GM12878 (cell line): ENCODE data around the gene SRSF11. TPM values are rescaled to one million over a fixed set of nuclear protein-coding genes. Genes with fewer than 3 reads are reported as not detected.

Experiments
- ATAC-seq: fragments of 200-7000 bp; cut with Tn5 transposase; 3 replicates; pipeline ENCODE4 v1.9.1; 2020; ENCODE audit warnings: mild to moderate bottlenecking, moderate library complexity
- BruUV-seq: library from RNA; stranded (reverse); fragments of 400-500 nt; replicated peaks from 2 replicates; lab custom pipeline; 2021; lab: Mats Ljungman, UMichigan
- CTCF ChIA-PET: fragments of 300-600 bp; sonication (Branson Sonifier 250); formaldehyde crosslinking; extraction: SDS; loops from one replicate; lab custom pipeline; 2021; ENCODE audit warnings: inconsistent platforms; lab: Yijun Ruan, JAX
- POLR2A ChIA-PET: fragments of 350-600 bp; formaldehyde crosslinking; extraction: SDS; loops from one replicate; lab custom pipeline; 2021; ENCODE audit warnings: inconsistent platforms; lab: Charles Lee
- RAD21 ChIA-PET: fragments of 300-600 bp; sonication (Branson Sonifier 250); formaldehyde crosslinking; loops from one replicate; lab custom pipeline; 2023; ENCODE audit warnings: antibody characterized with exemption; ENCODE audit not compliant: unreplicated experiment; lab: Charles Lee
- SMC1A ChIA-PET: fragments of 300-600 bp; sonication (Branson Sonifier 250); formaldehyde crosslinking; loops from one replicate; lab custom pipeline; 2023; ENCODE audit not compliant: unreplicated experiment, uncharacterized antibody; lab: Charles Lee
- DNase-seq: peaks from one replicate; pipeline ENCODE4 v3.0.0-alpha.2; 2011; ENCODE audit warnings: low read depth, low spot score
- FAIRE-seq: peaks from 3 replicates; lab custom pipeline; 2011; peaks lifted over from hg19 to GRCh38; lab: Jason Lieb, UNC
- H2AFZ ChIP-seq: 2 replicates; pipeline ENCODE4 v1.6.0; 2011; ENCODE audit warnings: low read depth, low read length, control low read depth; ENCODE audit not compliant: control insufficient read depth
- H3K27ac ChIP-seq: 2 replicates; pipeline ENCODE4 v1.5.1; 2011; ENCODE audit warnings: control low read depth; ENCODE audit not compliant: control insufficient read depth, insufficient read depth
- H3K27me3 ChIP-seq, 2 experiments: replicated peaks in 1 of 2; 2 replicates each; pipeline versions ENCODE4 v1.6.0 to v1.6.1; 2011; ENCODE audit warnings: low read length in 1 of 2; ENCODE audit not compliant: control insufficient read depth in 2 of 2, insufficient read depth in 2 of 2
- H3K36me3 ChIP-seq, 2 experiments: 2 replicates each; pipeline ENCODE4 v1.5.1; 2011; ENCODE audit warnings: low read length in 1 of 2; ENCODE audit not compliant: control insufficient read depth in 2 of 2, insufficient read depth in 2 of 2
- H3K4me1 ChIP-seq: 2 replicates; pipeline ENCODE4 v1.6.1; 2011; ENCODE audit warnings: mild to moderate bottlenecking, low read length, moderate library complexity, mixed read lengths; ENCODE audit not compliant: control insufficient read depth, insufficient read depth
- H3K4me2 ChIP-seq: 2 replicates; pipeline ENCODE4 v1.6.0; 2011; ENCODE audit warnings: control low read depth; ENCODE audit not compliant: control insufficient read depth, insufficient read depth
- H3K4me3 ChIP-seq: fragments of 200-600 bp; sonication (generic); 2 replicates; pipeline ENCODE4 v1.5.1; 2016
- H3K79me2 ChIP-seq: 2 replicates; pipeline ENCODE4 v1.6.0; 2011; ENCODE audit warnings: low read length; ENCODE audit not compliant: control insufficient read depth, insufficient read depth
- H3K9ac ChIP-seq: 2 replicates; pipeline ENCODE4 v1.8.0; 2011; ENCODE audit warnings: low read length, control low read depth, mixed read lengths; ENCODE audit not compliant: control insufficient read depth, insufficient read depth
- H3K9me3 ChIP-seq: replicated peaks from 3 replicates; pipeline ENCODE4 v1.5.1; 2011; ENCODE audit warnings: mild to moderate bottlenecking, low read length; ENCODE audit not compliant: control insufficient read depth, insufficient read depth
- H4K20me1 ChIP-seq: 2 replicates; pipeline ENCODE4 v1.6.0; 2011; ENCODE audit not compliant: control insufficient read depth, insufficient read depth
- ATF3 ChIP-seq: IDR thresholded peaks from 2 replicates; pipeline ENCODE4 v1.6.1; 2011; ENCODE audit warnings: low read depth, mild to moderate bottlenecking, low read length, moderate library complexity, borderline replicate concordance; ENCODE audit errors: extremely low read depth
- ATF7 ChIP-seq: fragments of 450-650 bp; IDR thresholded peaks from 2 replicates; pipeline ENCODE4 v1.6.1; 2016; ENCODE audit warnings: low read depth, mild to moderate bottlenecking
- CHD2 ChIP-seq: IDR thresholded peaks from 2 replicates; pipeline ENCODE4 v1.6.1; 2011; ENCODE audit warnings: low read depth, low read length, improper control_type of control experiment, borderline replicate concordance
- IKZF1 ChIP-seq: fragments of 450-650 bp; conservative IDR thresholded peaks from 2 replicates; pipeline ENCODE4 v1.6.1; 2017; ENCODE audit warnings: antibody characterized with exemption, mild to moderate bottlenecking
- IKZF2 ChIP-seq, 2 experiments: fragments of 450-650 bp; IDR thresholded peaks; 2 replicates each; pipeline ENCODE4 v1.6.1; 2017; ENCODE audit warnings: mild to moderate bottlenecking in 2 of 2, moderate library complexity in 2 of 2
- JUNB ChIP-seq: IDR thresholded peaks from 2 replicates; pipeline ENCODE4 v1.6.1; 2016; ENCODE audit warnings: antibody characterized with exemption, mild to moderate bottlenecking
- MTA2 ChIP-seq: fragments of 450-650 bp; IDR thresholded peaks from 2 replicates; pipeline ENCODE4 v1.6.1; 2016; ENCODE audit warnings: low read depth, mild to moderate bottlenecking, moderate library complexity
- RBBP5 ChIP-seq: fragments of 200-600 bp; sonication (generic); conservative IDR thresholded peaks from 2 replicates; pipeline ENCODE4 v1.6.1; 2016
- RUNX3 ChIP-seq: IDR thresholded peaks from 2 replicates; pipeline ENCODE4 v1.6.1; 2012; ENCODE audit warnings: low read length, inconsistent platforms
- SPI1 ChIP-seq: IDR thresholded peaks from 2 replicates; pipeline ENCODE4 v1.6.1; 2011; ENCODE audit warnings: low read depth, mild to moderate bottlenecking, low read length, moderate library complexity, borderline replicate concordance; ENCODE audit not compliant: insufficient read depth
- ZNF274 ChIP-seq: IDR thresholded peaks from one replicate; pipeline ENCODE4 v1.8.0; 2011; ENCODE audit not compliant: insufficient read length, insufficient read depth
- WGBS: methylation state at CpG from one replicate; pipeline ENCODE4 v1.1.6; 2016; ENCODE audit warnings: low lambda C conversion rate; ENCODE audit not compliant: insufficient replicate concordance, insufficient coverage; ENCODE audit errors: missing lambda C conversion rate; 5-methylcytosine and 5-hydroxymethylcytosine counted together
- in situ Hi-C: fragments of 300-500 bp; cut with MboI; formaldehyde crosslinking; loops from 9 replicates; pipeline ENCODE4 v1.14.3; 2018; ENCODE audit warnings: mixed read lengths
- intact Hi-C: fragments of 100-400 bp; cut with micrococcal nuclease; formaldehyde crosslinking; loops from one replicate; pipeline ENCODE4 v1.14.2; 2022; ENCODE audit not compliant: unreplicated experiment
- polyA plus RNA-seq, 11 experiments: library from polyadenylated mRNA; depleted of rRNA in 4 of 11; unstranded in 6 of 11; stranded (reverse) in 5 of 11; fragments of >200 nt; fragmentation: Nextera tagmentation in 4 of 11; fragmentation: Illumina TruSeq in 1 of 11; extraction: Ambion mirVana in 4 of 11; extraction: Trizol in 1 of 11; gene quantifications; 1 replicate in 1 of 11; 2 replicates in 10 of 11; pipeline versions ENCODE4 v1.2.1 to v1.2.3, GENCODE V29; 2011 to 2016; ENCODE audit warnings: inconsistent platforms in 2 of 11, missing spikeins in 2 of 11, low read depth in 1 of 11
- total RNA-seq, 4 experiments: library from RNA; depleted of rRNA in 3 of 4; stranded (reverse); fragments of >200 nt in 3 of 4; fragmentation: Illumina TruSeq in 1 of 4; extraction: Trizol in 1 of 4; gene quantifications; 2 replicates each; pipeline versions ENCODE4 v1.2.1 to v1.2.3, GENCODE V29; 2013 to 2021
- TF ChIP-seq, protein P1 (sequence below): fragments of 450-650 bp; IDR thresholded peaks from 2 replicates; pipeline ENCODE4 v1.6.1; 2017; ENCODE audit warnings: low read depth, mild to moderate bottlenecking, moderate library complexity
- TF ChIP-seq, protein P2 (sequence below): fragments of 150-350 bp; IDR thresholded peaks from 2 replicates; pipeline ENCODE4 v1.6.1; 2016; ENCODE audit warnings: low read depth, low read length
- TF ChIP-seq, protein P3 (sequence below), 3 experiments: IDR thresholded peaks in 2 of 3; conservative IDR thresholded peaks in 1 of 3; 2 replicates each; pipeline ENCODE4 v1.5.1; 2011; ENCODE audit warnings: low read depth in 3 of 3, low read length in 3 of 3, mild to moderate bottlenecking in 3 of 3, control low read depth in 2 of 3, moderate library complexity in 2 of 3, inconsistent platforms in 1 of 3, mixed read lengths in 1 of 3; ENCODE audit not compliant: control insufficient read depth in 2 of 3, insufficient read depth in 1 of 3; ENCODE audit errors: extremely low read depth in 1 of 3

SRSF11 gene
- total and polyA plus RNA-seq, 10 of the 15 experiments (the other 5 are each of a cell fraction or from before 2014, with no cell fraction given): 83.0 to 424 (median 207) TPM

- no TSS peak for BruUV-seq
- Histone ChIP-seq H3K27me3 (no peaks in the 10 kb centered on the region), H3K79me2 (peaks cover 84% of the 10 kb centered on the region), H3K9ac (no peak overlapping the region), H3K4me2 (peak overlapping the region; percentile 61), H3K4me1 (peaks cover 4% of the 10 kb centered on the region; the same call in 1 of the 2 replicates), H4K20me1 (no peaks in the 10 kb centered on the region), H2AFZ (no peak overlapping the region), H3K9me3 (no peaks in the 10 kb centered on the region), H3K27ac (peak overlapping the region; percentile 19; the same call in 1 of the 2 replicates), H3K36me3 (no peaks in the 10 kb centered on the region; a peak in 1 of 4 replicates), H3K4me3 (no peak overlapping the region)
- CTCF ChIA-PET: interaction anchor here (0.6 kb wide), 1 partner anchor 12 kb away, joined by 3 read pairs; no protein-coding TSS in a partner anchor
- POLR2A ChIA-PET: interaction anchor here (1.0 to 1.6 kb wide), 2 partner anchors 19 to 37 kb away, joined by 3 to 10 read pairs; partner anchors contain the start of gene SRSF11
- intact Hi-C loops: loop anchor here (10.0 kb wide), 1 partner anchor 213 kb away; the partner anchor contains the start of gene CTH
- FAIRE-seq: no peak
- peak; percentile 60 for ATAC-seq
- RAD21 ChIA-PET: no interaction called here
- SMC1A ChIA-PET: interaction anchor here (1.2 to 1.5 kb wide), 3 partner anchors 8 to 210 kb away, joined by 3 to 4 read pairs (median 3); no protein-coding TSS in a partner anchor
- TF ChIP-seq IKZF1: peak; percentile 51; the same call in 1 of the 2 replicates
- no peak for TF ChIP-seq RBBP5
- 0 out of 2 replicates have a peak, but pooled peaks have one; percentile 30 for TF ChIP-seq JUNB
- TF ChIP-seq MTA2: 0 out of 2 replicates have a peak, but pooled peaks have one; percentile 24
- peak; percentile 24; the same call in 1 of the 2 replicates for TF ChIP-seq RUNX3
- TF ChIP-seq, protein P1, sequence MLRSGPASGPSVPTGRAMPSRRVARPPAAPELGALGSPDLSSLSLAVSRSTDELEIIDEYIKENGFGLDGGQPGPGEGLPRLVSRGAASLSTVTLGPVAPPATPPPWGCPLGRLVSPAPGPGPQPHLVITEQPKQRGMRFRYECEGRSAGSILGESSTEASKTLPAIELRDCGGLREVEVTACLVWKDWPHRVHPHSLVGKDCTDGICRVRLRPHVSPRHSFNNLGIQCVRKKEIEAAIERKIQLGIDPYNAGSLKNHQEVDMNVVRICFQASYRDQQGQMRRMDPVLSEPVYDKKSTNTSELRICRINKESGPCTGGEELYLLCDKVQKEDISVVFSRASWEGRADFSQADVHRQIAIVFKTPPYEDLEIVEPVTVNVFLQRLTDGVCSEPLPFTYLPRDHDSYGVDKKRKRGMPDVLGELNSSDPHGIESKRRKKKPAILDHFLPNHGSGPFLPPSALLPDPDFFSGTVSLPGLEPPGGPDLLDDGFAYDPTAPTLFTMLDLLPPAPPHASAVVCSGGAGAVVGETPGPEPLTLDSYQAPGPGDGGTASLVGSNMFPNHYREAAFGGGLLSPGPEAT: peak; percentile 44; the same call in 1 of the 2 replicates
- TF ChIP-seq ATF3: no peak
- peak; percentile 44 to 64; a peak in 2 of 4 replicates for TF ChIP-seq IKZF2 (IDR thresholded peaks at IDR 0.05)
- TF ChIP-seq, protein P2, sequence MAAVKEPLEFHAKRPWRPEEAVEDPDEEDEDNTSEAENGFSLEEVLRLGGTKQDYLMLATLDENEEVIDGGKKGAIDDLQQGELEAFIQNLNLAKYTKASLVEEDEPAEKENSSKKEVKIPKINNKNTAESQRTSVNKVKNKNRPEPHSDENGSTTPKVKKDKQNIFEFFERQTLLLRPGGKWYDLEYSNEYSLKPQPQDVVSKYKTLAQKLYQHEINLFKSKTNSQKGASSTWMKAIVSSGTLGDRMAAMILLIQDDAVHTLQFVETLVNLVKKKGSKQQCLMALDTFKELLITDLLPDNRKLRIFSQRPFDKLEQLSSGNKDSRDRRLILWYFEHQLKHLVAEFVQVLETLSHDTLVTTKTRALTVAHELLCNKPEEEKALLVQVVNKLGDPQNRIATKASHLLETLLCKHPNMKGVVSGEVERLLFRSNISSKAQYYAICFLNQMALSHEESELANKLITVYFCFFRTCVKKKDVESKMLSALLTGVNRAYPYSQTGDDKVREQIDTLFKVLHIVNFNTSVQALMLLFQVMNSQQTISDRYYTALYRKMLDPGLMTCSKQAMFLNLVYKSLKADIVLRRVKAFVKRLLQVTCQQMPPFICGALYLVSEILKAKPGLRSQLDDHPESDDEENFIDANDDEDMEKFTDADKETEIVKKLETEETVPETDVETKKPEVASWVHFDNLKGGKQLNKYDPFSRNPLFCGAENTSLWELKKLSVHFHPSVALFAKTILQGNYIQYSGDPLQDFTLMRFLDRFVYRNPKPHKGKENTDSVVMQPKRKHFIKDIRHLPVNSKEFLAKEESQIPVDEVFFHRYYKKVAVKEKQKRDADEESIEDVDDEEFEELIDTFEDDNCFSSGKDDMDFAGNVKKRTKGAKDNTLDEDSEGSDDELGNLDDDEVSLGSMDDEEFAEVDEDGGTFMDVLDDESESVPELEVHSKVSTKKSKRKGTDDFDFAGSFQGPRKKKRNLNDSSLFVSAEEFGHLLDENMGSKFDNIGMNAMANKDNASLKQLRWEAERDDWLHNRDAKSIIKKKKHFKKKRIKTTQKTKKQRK: no peak
- TF ChIP-seq, protein P3, sequence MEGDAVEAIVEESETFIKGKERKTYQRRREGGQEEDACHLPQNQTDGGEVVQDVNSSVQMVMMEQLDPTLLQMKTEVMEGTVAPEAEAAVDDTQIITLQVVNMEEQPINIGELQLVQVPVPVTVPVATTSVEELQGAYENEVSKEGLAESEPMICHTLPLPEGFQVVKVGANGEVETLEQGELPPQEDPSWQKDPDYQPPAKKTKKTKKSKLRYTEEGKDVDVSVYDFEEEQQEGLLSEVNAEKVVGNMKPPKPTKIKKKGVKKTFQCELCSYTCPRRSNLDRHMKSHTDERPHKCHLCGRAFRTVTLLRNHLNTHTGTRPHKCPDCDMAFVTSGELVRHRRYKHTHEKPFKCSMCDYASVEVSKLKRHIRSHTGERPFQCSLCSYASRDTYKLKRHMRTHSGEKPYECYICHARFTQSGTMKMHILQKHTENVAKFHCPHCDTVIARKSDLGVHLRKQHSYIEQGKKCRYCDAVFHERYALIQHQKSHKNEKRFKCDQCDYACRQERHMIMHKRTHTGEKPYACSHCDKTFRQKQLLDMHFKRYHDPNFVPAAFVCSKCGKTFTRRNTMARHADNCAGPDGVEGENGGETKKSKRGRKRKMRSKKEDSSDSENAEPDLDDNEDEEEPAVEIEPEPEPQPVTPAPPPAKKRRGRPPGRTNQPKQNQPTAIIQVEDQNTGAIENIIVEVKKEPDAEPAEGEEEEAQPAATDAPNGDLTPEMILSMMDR (IDR thresholded peaks at IDR 0.05 in 2 of 3, conservative IDR thresholded peaks at IDR 0.05 in 1 of 3; ENCODE audit: control insufficient read depth in 2 of 3, extremely low read depth in 1 of 3, insufficient read depth in 1 of 3, low read depth in 3 of 3, low read length in 3 of 3): no peak
- TF ChIP-seq CHD2: no peak
- peak; percentile 89 for TF ChIP-seq SPI1
- peak; percentile 36; the same call in 1 of the 2 replicates for TF ChIP-seq ATF7
- no peak for TF ChIP-seq ZNF274
- in situ Hi-C loops: no loop called here
- DNase-seq: no peak
- 0% methylated on average over 2 of the region's 2 CpGs for WGBS
These were observed 18.9 kb upstream of the SRSF11 start for GRCh38 chr1:70202173-70202758.
